K562 (cell line): ENCODE measurements around the gene SKAP1. TPM values are rescaled to one million over a fixed set of nuclear protein-coding genes. Genes with fewer than 3 reads are reported as not detected.

ENCODE experiments used
- BHLHE40 ChIP-seq: IDR thresholded peaks from 2 replicates; pipeline ENCODE4 v1.6.1; 2011; ENCODE audit warnings: low read length, improper control_type of control experiment
- CBX3 ChIP-seq, 2 experiments: IDR thresholded peaks; 1 replicate in 1 of 2; 2 replicates in 1 of 2; pipeline ENCODE4 v1.6.1; 2012; ENCODE audit warnings: inconsistent platforms in 2 of 2, low read length in 2 of 2, borderline replicate concordance in 1 of 2, control low read depth in 1 of 2
- CHAMP1 ChIP-seq: fragments of 450-650 bp; IDR thresholded peaks from 2 replicates; pipeline ENCODE4 v1.6.1; 2016; ENCODE audit warnings: mild to moderate bottlenecking
- CUX1 ChIP-seq: fragments of 200-800 bp; sonication (Bioruptor generic); IDR thresholded peaks from 2 replicates; pipeline ENCODE4 v1.6.1; 2016; ENCODE audit warnings: missing genetic modification characterization, missing compliant biosample characterization
- EHMT2 ChIP-seq: fragments of 450-650 bp; IDR thresholded peaks from 2 replicates; pipeline ENCODE4 v1.6.1; 2018; ENCODE audit warnings: antibody characterized with exemption
- HIVEP1 ChIP-seq: fragments of 250-450 bp; sonication (Bioruptor Pico); IDR thresholded peaks from 2 replicates; pipeline ENCODE4 v1.4.0; 2020; ENCODE audit warnings: mild to moderate bottlenecking
- HLTF ChIP-seq: fragments of 450-650 bp; IDR thresholded peaks from 2 replicates; pipeline ENCODE4 v1.6.1; 2016
- POLR2AphosphoS5 ChIP-seq: IDR thresholded peaks from 2 replicates; pipeline ENCODE4 v1.6.1; 2011; ENCODE audit warnings: mild to moderate bottlenecking, low read depth, low read length, moderate library complexity; ENCODE audit not compliant: control insufficient read depth, insufficient read depth
- PRDM10 ChIP-seq: fragments of 450-650 bp; IDR thresholded peaks from 2 replicates; pipeline ENCODE4 v1.6.1; 2018; ENCODE audit not compliant: partially characterized antibody
- SMARCC2 ChIP-seq: fragments of 450-650 bp; IDR thresholded peaks from 2 replicates; pipeline ENCODE4 v1.6.1; 2017; ENCODE audit warnings: antibody characterized with exemption, moderate library complexity, mild to moderate bottlenecking, low read depth
- TAL1 ChIP-seq: fragments of 450-650 bp; IDR thresholded peaks from 2 replicates; pipeline ENCODE4 v1.6.1; 2016; ENCODE audit warnings: mild to moderate bottlenecking
- TBL1XR1 ChIP-seq, 2 experiments: IDR thresholded peaks; 2 replicates each; pipeline ENCODE4 v1.6.1; 2012; ENCODE audit warnings: improper control_type of control experiment in 2 of 2, low read length in 2 of 2, mild to moderate bottlenecking in 1 of 2
- TCF3 ChIP-seq: sonication (generic); formaldehyde crosslinking; IDR thresholded peaks from 2 replicates; pipeline ENCODE4 v1.4.0; 2020; ENCODE audit warnings: mild to moderate bottlenecking, missing genetic modification reagents
- ZBTB49 ChIP-seq: sonication (generic); formaldehyde crosslinking; IDR thresholded peaks from 2 replicates; pipeline ENCODE4 v1.8.0; 2022; ENCODE audit warnings: missing genetic modification reagents, mild to moderate bottlenecking, borderline replicate concordance
- polyA plus RNA-seq, 8 experiments: library from polyadenylated mRNA; depleted of rRNA in 4 of 8; stranded (reverse) in 5 of 8; unstranded in 3 of 8; fragments of >200 nt; fragmentation: Nextera tagmentation in 2 of 8; fragmentation: Illumina TruSeq in 1 of 8; extraction: Ambion mirVana in 2 of 8; extraction: Trizol in 1 of 8; gene quantifications; 2 replicates each; pipeline versions ENCODE4 v1.2.1 to v1.2.3, GENCODE V29; 2011 to 2014; ENCODE audit warnings: inconsistent platforms in 1 of 8, missing spikeins in 1 of 8
- total RNA-seq, 7 experiments: library from RNA; depleted of rRNA in 6 of 7; stranded (reverse); fragments of >200 nt in 6 of 7; fragmentation: Illumina TruSeq in 2 of 7; extraction: Trizol in 2 of 7; gene quantifications; 2 replicates each; pipeline versions ENCODE4 v1.2.1 to v1.2.3, GENCODE V29; 2011 to 2021; ENCODE audit warnings: low replicate concordance in 1 of 7

The SKAP1 gene
- total and polyA plus RNA-seq, 9 of the 15 experiments (the other 6 are each of a cell fraction or from before 2014, with no cell fraction given) = 0.06 to 0.80 (median 0.10) TPM; not detected in 4

- TF ChIP-seq CUX1 (CRISPR knock-in tag) (no peak), POLR2AphosphoS5 (peak; percentile 41; the same call in 1 of the 2 replicates), EHMT2 (peak; percentile 91), CHAMP1 (peak; percentile 96), CBX3 (IDR thresholded peaks at IDR 0.05; ENCODE audit: borderline replicate concordance in 1 of 2, low read length in 2 of 2) (peak in 1 of 2 experiments; percentile 93; a peak in 1 of 3 replicates), BHLHE40 (peak; percentile 44; the same call in 1 of the 2 replicates), HLTF (0 out of 2 replicates have a peak, but pooled peaks have one; percentile 55), TBL1XR1 (IDR thresholded peaks at IDR 0.05; ENCODE audit: low read length in 2 of 2) (peak in 1 of 2 experiments; percentile 34; a peak in 1 of 4 replicates), TCF3 (CRISPR knock-in tag) (peak; percentile 71), HIVEP1 (CRISPR knock-in tag) (no peak), TAL1 (peak; percentile 74), ZBTB49 (CRISPR knock-in tag) (no peak), SMARCC2 (peak; percentile 23; the same call in 1 of the 2 replicates), PRDM10 (no peak)
Measured at GRCh38 chr17:48442819-48443218, 12.8 kb upstream of the SKAP1 start (continued).
